ENCODE measurements around the gene SINHCAF.
"Not testable (repeated sequence)": the region's sequence is repeated elsewhere in the genome, so short reads cannot be mapped to it uniquely, and the experiment has no call there.

Gene SINHCAF, protein sequence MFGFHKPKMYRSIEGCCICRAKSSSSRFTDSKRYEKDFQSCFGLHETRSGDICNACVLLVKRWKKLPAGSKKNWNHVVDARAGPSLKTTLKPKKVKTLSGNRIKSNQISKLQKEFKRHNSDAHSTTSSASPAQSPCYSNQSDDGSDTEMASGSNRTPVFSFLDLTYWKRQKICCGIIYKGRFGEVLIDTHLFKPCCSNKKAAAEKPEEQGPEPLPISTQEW

DNA sequence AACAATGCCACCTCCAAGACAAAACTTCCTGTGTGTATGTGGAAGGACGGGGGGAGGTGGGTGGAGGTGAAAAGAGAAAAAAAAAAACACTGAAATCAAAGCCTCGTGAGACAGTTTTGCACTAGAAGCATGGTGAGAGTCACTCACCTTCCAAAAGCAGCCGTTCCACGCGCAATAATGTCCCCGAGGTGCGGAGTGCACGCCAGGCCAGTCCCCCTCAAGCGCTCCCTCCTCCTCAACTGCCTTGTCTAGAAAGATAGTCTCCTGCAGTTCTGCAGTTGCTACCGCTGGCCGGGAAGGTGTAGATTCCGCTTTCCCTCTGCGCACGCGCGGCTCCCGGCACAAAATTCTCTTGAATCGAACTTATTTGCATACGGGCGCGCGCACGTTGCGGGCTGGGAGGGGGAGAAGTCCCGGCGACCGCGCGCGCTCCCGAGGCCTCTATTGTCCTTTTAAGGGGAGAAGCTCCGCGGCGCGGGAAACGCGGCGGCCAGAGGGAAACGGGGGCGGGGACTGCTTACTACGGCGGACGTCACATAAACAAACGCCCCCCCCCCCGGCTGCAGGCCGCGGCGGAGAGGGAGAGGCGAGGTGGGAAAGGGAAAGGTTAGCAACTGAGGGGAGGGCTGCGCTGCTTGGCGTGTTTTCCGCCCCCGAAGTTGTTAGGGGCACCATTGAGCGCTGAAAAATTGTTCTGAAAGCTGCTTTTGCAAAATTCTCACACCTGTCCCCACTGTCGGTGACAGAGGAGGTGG is at the start of gene SINHCAF:
Gene SINHCAF, minus strand, starts transcription at position 274 of the 755 bp plus-strand sequence. CDS start 27,946 bp downstream, outside the sequence.
- ATAC-seq (peak; percentile 65), DNase-seq (peak; percentile 99)

DNA sequence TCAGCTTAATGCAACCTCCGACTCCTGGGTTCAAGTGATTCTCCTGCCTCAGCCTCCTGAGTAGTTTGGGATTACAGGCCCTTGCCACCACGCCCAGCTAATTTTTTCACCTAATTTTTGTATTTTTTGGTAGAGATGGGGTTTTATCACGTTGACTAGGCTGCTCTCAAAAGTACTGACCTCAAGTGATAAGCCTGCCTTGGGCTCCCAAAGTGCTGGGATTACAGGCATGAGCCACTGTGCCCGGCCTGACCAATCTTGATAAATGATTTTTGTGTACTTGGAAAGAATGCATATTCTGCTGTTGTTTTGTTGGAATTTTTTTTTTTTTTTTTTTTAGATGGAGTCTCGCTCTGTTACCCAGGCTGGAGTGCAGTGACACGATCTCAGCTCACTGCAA is 49.5 kb upstream of the SINHCAF start:
- DNase-seq, ATAC-seq: not testable (repeated sequence)

DNA sequence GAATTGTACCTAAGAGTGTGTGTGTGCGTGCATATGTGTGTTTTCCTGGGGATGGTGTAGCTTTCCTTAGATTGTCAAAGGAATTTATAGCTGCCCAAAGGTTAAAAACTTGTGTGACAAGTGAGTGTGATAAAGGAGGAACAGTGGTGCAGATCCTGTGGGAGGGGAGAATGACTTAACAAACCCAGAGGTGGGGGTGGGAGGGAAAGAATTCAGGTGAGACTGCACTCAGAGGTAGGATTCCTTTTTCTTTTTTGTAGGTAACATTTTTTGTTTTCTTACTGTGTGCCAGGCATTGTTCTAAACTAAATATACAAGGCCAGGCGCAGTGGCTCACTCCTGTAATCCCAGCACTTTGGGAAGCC is 45.3 kb upstream of the SINHCAF start:
- ATAC-seq (no peak), DNase-seq (no peak)

DNA sequence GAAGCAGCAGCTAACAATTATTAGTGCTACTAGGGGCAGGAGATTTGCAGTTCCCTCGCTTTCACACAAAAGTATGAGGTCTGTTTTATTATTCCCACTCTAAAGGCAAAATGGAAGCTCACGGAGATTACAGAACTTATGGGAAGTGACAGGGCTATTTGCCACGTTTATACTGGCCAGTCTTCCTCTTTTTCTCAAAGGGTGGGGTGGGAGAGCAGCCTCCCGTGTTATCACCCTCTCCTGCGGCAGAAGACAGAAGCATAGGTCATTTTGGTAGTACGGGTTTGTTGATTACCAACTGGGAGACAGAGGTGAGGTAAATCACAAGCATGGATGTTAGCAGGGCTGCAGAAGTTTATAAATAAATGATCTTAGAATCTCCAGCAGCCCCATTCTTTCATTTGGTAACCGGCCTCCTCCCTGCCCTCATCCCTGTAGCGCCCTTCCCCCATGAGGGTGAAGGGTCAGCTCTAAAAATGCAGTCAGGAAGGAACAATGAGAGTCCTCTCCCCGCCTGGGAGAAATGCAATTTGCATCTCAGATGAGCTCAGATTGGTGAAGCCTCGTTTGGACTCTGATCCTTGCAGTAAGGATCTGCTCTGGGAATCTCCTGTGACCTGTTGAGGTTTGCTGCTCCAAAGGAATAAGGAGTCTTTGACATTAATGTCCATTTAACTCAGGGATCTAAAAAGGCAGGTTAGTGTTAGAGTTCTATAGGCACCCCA is 44.7 kb upstream of the SINHCAF start:
- no peak for ATAC-seq

DNA sequence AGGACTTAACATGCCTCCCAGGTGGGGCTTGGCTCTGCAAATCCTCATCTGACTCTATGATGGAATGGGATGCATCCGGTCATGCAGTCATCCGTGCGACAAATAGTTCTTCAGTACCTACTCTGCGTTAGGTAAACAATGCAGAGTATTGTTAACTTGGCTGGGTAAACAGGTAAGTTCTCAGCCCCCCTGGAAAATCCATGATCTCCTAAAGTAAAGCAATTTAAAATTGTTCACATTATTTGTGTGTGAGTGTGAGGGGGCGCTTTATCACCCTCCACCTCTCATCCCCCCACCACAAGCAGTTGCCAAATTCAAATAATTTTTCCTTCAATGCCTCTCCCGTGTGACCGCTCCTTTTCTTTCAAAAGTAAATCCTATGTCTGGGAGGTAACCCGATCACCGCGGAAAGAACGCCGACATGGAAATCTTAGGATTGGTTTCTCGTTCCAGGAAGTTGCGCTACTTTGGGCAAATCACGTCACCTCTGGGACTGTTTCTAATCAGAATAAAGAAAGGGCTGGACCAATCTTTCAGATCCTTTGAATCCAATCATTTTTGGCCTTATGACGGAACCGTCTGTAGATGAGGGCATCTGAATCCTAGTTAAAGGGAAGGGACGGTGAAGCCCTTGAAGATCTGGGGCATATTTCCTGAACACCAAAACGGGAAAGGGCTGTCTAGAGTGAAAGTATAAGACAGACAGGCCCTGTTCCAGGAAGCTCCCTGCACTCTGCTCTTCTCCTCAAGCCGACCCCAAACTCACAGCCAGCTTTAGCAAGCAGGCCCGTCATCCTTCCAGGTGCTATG is 44.0 kb upstream of the SINHCAF start:
- ATAC-seq (no peak), DNase-seq (no peak)

More for the DNA sequence above, 44.7 kb upstream of the SINHCAF start:
- DNase-seq: no peak

DNA sequence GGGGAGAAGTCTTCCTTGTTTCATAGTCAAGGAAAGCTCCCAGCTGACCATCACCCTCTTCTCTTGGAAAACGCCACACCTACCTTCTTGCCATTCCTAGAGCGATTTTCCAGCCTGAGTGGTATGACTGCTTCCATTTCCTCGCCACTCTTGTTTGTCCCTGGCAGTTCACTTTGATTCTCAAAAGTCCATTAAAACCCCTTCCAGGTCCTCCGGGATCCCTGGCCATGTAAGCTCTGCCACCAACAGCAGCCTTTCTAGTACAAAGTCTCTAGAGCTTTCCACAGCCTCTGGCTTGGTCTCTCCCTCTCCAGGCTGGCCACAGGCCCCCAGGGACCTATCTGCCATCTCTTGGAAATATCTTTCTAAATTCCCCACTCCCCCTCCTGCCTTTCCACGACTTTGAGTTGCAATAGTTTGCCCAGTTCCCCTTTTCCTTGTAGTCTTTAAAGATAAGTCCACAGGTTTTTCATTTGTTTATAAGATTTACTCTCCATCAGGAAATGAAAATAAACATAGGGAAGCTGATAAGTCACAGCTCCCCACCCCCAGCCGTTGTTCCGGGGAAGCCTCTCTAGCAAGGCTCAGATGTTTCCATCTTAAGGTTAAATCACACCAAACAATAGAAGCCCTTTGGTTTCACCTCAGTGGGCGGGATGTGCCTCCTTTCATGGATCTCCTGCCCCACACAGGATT is 42.9 kb upstream of the SINHCAF start:
- ATAC-seq: no peak
- no peak for DNase-seq

DNA sequence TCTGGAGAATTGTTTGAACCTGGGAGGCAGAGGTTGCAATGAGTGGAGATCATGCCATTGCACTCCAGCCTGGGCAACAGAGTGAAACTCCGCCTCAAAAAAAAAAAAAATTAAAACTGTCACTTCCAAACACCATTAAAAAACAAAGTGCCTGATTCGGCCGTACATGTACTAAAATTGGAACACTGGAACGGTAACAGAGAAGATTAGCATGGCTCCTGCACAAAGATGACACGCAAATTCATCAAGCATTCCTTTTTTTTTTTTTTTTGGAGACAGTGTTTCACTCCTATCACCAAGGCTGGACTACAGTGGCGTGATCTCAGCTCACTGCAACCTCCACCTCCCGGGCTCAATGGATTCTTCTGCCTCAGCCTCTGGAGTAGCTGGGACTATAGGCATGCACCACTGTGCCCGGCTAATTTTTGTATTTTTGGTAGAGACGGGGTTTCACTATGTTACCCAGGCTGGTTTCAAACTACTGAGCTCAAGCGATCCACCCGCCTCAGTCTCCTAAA is 40.2 kb upstream of the SINHCAF start:
- no peak for ATAC-seq
- no peak for DNase-seq

DNA sequence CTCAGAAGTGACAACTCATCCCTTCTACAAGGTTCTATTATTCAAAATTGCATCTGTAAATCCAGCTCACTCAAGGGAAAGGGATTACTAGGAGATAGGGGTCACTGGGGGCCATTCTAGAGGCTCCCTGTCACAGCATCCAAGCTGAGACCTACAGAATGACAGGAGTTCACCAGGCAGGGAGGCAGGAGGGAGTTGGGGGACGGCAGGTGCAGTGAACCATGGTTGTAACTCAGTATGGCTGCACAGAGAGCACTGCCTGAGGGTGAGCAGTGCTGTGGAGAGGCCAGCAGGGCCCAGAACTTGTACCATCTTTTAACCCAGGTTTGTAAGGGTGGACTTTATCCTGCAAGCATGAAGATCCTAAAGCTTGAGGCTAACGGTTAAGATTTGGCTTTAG is 37.9 kb upstream of the SINHCAF start:
- ATAC-seq: no peak
- no peak for DNase-seq

DNA sequence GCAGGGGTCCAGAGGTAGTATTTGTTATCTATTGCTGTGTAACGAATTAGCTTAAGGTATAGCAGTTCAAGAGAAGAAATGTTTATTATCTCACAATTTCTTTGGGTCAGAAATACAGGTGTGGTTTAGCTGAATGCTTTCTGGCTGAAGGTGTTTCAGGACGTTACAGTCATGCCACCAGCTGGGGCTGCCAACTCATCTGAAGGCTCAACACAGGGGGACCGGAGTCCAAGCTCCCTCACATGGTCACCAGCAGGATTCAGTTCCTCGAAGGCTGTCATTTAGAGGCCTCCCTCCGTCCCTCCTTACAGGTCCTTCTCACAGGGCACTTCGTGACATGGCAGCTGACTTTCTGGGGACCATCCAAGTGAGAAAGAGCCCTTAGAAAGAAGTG is 37.5 kb upstream of the SINHCAF start:
- ATAC-seq (no peak), DNase-seq (no peak)

DNA sequence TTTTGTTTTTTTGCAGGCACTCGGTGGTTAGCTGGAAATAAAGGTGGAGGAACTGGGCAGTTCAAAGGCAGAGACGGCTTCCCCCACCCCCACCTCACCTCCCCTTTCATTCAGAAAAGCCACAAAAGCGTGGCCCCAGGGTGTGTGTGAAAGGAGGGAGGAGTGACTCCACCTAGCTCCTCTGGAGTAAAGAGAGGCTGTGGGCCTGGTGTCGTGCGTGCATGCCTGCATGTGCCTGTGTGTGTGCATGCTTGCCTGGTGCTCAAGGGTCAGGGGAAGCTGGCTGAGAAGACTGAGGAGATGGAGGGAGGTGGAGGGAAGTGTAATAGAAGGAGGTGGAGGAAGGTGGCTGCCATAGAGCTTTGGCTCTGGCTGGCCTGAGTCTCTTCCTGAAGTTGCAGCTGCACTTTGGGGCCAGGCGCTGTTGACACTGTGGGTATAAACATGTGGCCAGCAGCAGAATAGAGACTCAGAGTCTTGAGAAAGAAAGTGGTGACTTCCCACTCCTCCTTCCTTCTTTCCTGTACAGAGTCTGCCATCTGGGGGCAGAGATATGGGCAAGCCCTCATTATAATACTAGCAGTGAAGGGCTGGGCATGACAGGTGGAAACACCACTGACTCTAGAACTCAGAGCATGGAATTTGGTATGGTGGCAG is 36.9 kb upstream of the SINHCAF start:
- DNase-seq: peak; percentile 39

DNA sequence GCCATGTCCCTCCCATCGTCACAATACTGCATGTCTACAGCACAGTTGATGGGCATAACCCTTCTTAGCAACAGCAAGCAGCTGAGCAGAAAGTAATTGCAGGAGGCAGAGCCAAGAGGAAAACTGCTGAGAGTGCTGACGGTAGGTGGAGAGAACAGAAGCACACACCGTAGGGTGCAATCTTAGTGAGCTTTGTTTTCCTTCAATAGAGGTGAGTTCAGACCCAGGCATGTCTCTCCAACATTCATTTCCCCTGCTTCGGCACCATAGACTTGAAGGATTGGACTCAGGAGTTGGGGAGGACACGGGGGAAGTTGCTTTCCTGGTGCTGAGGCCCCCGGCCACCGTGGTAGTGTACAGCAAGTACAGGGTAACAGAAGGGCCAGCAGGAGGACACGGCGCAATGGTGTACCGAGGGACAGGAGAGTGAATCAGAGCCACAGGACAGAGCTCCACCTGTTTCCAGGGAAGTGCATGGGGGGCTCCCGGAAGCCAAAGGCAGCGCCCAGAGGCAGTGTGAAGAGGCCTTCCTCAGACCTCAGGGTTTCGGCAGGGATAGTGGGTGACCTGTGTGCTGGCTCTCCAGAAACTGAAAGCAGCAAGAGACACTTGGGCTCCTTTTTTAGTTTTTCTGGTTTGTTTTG is 36.3 kb upstream of the SINHCAF start:
- ATAC-seq: peak; percentile 9

More for the DNA sequence above, 36.9 kb upstream of the SINHCAF start:
- ATAC-seq: peak; percentile 75

DNA sequence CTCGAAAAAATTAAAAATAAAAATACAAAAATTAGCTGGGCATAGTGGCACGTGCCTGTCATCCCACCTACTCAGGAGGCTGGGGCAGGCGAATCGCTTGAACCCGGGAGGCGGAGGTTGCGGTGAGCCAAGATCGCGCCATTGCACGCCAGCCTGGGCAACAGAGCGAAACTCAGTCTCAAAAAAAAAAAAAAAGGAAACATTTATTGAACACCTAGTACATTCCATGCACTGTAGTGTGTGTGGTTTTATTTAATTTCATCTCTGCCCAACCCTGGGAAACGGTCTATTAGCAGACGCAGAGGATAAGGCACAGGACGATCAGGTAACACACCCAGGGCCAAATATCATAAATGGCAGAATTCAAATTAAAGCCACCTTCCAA is 35.8 kb upstream of the SINHCAF start:
- ATAC-seq (no peak), DNase-seq (no peak)

More for the DNA sequence above, 36.3 kb upstream of the SINHCAF start:
- DNase-seq: peak; percentile 10

DNA sequence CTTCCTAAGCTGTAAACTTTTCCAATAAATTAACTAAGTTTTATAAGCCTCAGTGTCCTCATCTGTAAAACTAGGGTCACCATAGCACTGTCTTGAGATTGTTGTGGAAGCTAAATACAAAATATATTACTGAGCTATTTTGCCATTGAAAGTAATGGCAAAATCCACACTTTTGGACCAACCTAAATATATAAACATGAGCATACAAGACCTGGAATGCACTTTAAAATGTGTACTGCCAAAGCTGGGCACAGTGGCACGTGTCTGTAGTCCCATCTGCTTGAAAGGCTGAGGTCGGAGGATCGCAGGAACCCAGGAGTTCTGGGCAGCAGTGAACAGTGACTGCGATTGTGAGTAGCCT is 29.8 kb upstream of the SINHCAF start:
- ATAC-seq (no peak), DNase-seq (no peak)

DNA sequence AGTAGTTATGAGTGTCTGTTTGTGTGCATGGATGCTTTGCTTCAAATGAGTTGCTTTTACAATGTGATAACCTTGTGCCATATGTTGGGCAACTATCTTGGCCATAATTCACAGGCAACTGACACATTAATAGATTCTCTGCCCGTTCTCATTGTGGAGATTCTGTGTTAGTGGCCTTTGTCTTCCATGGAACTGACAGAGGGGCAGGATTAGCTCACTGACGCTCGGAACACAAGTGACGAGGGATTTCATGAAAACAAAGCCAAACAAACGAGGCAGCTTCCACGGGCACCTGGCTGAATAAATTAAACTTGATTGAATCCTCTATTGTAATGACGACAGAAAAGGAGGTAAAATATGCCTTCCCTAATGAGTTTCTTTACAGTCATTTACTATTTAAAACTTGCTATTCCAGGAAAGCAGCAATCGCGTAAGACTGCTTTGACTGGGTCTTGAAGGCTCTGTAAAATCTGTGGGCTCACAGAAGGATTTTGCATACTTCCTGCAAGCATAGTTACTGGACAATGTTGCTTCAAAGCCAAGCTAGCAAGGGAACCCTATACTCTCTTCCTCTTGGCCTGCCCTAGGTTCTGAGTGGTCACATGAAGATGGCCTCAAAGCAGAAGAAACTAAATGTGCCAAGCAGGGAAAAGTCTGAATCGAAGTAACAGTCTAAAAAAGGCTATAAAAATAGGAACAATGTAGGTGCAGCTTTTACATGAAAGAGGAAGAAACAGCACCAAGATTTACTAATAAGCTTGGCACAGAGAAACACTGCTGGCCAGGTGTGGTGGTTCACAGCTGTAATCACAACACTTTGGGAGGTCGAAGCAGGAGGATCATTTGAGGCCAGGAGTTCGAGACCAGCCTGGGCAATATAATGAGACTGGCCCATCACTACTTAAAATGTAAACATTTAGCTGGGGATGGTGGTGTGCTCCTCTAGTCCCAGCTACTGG is 28.1 kb upstream of the SINHCAF start:
- DNase-seq: no peak
- no peak for ATAC-seq

DNA sequence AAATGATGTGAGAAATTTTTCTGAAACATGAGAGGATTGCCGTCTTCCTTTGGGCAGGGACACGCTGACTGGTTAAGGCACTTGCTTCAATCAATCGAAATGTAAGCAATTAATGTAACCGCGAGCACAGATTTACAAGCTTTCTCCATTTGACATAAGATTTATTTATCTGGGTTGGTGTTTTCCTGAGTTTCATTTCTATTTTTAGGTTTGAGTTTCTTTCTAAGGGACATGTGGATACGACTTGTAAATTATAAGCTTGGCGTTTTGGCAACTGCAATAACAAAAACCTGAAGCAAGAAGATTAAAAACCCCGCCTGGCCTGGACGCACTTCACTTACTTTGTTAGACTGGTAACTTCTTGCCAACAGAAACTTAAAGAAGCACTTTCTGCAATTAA is 20.3 kb upstream of the SINHCAF start:
- DNase-seq (no peak), ATAC-seq (no peak)

DNA sequence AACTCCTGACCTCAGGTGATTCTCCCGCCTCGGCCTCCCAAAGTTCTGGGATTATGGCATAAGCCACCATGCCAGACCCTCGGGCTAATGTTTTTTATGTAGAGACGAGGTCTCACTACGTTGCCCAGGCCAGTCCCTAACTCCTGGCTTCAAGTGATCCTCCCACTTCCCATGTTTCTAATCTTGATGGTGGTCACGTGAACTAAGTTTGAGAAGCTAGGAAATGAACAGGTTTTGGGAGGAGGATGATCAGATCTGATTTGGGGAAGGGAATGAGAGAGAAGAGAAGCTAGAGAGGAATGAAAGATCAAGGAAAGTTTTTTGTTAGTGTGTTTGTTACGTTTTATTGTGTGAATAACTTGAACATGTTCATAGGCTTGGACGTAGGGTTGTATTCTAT is 17.2 kb upstream of the SINHCAF start:
- DNase-seq (no peak), ATAC-seq (no peak)

DNA sequence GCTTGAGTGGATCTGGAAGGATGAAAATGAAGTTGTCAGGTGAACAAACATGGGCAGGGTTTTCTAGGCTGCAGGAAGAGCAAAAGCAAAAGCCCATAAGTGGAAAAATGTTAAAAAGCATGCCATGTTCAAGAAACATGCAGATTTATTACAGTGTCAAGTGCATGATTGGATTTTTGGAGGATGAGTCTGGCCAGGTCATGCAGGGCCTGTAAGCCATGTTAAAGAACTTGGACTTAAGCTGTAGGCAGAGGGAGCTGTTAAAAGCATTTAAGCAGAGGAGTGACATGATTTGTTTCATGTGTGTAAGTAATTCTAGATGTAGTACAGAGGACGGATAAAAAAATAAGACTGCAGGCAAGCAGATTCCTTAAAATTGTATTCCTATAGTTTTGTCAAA is 16.3 kb upstream of the SINHCAF start:
- no peak for DNase-seq
- ATAC-seq: no peak

DNA sequence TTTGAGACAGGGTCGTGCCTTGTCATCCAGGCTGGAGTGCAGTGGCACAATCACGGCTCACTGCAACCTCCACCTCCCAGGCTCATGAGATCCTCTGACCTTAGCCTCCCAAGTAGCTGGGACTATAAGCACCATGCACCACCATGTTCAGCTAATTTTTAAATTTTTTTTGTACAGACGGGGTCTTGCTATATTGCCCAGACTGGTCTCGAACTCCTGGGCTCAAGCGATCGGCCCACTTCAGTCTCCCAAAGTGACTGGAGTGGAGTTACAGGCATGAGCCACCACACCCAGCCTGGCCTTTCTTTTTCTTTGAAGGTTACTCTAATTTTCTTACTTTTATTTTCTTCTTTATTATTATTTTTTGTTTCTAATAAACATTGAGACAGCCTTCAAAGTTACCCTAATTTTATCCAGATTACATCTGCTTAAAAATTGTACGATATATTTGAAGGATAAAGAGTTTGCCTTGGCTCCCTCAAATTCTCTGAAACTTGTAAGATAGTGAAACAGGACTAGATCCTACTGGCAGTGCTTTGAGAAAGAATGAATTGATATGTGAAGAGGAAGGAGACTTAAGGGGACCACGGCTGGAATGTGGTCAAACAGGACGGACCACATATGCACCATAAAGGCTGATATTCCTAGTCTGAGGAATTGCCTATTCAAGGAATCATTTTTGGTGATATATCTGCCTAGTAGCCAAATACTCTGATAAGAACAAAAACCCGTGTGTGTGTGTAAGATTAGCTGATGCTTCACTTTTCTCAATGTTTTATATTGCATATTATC is 14.1 kb upstream of the SINHCAF start:
- DNase-seq: no peak
- no peak for ATAC-seq

DNA sequence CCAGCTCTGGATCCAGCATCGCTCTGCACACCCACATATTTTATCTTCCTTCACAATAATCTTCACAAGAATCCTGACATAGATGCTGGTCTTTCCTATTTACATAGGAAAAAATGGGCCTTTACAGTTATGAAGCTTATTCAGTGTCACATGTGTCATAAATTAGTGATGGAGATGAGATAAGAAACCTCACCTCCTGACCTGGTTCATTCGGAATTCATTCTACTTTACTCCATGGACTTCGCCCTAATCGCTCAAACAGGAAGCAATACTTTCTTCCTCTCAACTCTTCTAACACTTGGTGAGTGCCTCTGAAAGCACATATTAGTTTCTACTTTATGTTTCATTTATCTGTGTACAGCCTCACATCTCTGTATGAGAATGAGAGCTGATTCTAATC is 12.0 kb upstream of the SINHCAF start:
- ATAC-seq: no peak
- no peak for DNase-seq
